Nephron (organoid): ENCODE measurements around the gene DCTN2.

Experiments used
- H3K27ac Mint-ChIP-seq, 3 experiments: 2 replicates each; pipeline ENCODE4 v1.8.0; 2020; ENCODE audit warnings: mixed read lengths in 3 of 3, mild to moderate bottlenecking in 2 of 3, moderate library complexity in 1 of 3
- H3K27me3 Mint-ChIP-seq: 2 replicates; pipeline ENCODE4 v1.8.0; 2021; ENCODE audit warnings: low read depth, mild to moderate bottlenecking, moderate library complexity, mixed read lengths
- H3K36me3 Mint-ChIP-seq: 2 replicates; pipeline ENCODE4 v1.8.0; 2020; ENCODE audit warnings: low read depth, mixed read lengths
- H3K4me1 Mint-ChIP-seq: 2 replicates; pipeline ENCODE4 v1.8.0; 2020; ENCODE audit warnings: mixed read lengths
- H3K4me3 Mint-ChIP-seq, 3 experiments: 2 replicates each; pipeline ENCODE4 v1.8.0; 2020; ENCODE audit warnings: mild to moderate bottlenecking in 3 of 3, mixed read lengths in 3 of 3, moderate library complexity in 2 of 3
- H3K9me3 Mint-ChIP-seq: 2 replicates; pipeline ENCODE4 v1.8.0; 2020; ENCODE audit warnings: mixed read lengths
- TF ChIP-seq, protein P1 (sequence below), 3 experiments: fragments of 200-600 bp; sonication (generic); IDR thresholded peaks; one replicate each; pipeline ENCODE4 v1.5.0; 2021; ENCODE audit warnings: antibody characterized with exemption in 3 of 3; ENCODE audit not compliant: unreplicated experiment in 3 of 3

The DCTN2 gene

DNA sequence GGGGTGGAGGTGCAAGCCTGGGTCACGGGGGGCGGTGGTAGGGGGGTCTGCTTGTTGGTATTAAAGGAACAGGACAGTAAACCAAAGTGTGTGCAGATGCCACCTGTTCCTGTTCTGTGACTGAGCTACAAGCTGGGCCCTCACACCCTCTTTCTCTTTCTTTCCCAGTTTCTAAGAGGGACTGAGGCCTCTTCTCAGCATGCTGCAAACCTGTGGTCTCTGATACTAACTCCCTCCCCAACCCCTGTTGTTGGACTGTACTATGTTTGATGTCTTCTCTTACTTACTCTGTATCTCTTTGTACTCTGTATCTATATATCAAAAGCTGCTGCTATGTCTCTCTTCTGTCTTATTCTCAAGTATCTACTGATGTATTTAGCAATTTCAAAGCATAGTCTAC is 37.1 kb upstream of the DCTN2 start:
- no peaks in the 10 kb centered on the region for H3K9me3 Mint-ChIP-seq
- H3K36me3 Mint-ChIP-seq = no peaks in the 10 kb centered on the region
- no peak overlapping the region for H3K4me3 Mint-ChIP-seq
- TF ChIP-seq, protein P1, sequence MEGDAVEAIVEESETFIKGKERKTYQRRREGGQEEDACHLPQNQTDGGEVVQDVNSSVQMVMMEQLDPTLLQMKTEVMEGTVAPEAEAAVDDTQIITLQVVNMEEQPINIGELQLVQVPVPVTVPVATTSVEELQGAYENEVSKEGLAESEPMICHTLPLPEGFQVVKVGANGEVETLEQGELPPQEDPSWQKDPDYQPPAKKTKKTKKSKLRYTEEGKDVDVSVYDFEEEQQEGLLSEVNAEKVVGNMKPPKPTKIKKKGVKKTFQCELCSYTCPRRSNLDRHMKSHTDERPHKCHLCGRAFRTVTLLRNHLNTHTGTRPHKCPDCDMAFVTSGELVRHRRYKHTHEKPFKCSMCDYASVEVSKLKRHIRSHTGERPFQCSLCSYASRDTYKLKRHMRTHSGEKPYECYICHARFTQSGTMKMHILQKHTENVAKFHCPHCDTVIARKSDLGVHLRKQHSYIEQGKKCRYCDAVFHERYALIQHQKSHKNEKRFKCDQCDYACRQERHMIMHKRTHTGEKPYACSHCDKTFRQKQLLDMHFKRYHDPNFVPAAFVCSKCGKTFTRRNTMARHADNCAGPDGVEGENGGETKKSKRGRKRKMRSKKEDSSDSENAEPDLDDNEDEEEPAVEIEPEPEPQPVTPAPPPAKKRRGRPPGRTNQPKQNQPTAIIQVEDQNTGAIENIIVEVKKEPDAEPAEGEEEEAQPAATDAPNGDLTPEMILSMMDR (IDR thresholded peaks at IDR 0.05; ENCODE audit: unreplicated experiment in 3 of 3) = no peak
- H3K27me3 Mint-ChIP-seq = peaks cover 19% of the 10 kb centered on the region
- H3K4me1 Mint-ChIP-seq = no peaks in the 10 kb centered on the region
- no peak overlapping the region for H3K27ac Mint-ChIP-seq

DNA sequence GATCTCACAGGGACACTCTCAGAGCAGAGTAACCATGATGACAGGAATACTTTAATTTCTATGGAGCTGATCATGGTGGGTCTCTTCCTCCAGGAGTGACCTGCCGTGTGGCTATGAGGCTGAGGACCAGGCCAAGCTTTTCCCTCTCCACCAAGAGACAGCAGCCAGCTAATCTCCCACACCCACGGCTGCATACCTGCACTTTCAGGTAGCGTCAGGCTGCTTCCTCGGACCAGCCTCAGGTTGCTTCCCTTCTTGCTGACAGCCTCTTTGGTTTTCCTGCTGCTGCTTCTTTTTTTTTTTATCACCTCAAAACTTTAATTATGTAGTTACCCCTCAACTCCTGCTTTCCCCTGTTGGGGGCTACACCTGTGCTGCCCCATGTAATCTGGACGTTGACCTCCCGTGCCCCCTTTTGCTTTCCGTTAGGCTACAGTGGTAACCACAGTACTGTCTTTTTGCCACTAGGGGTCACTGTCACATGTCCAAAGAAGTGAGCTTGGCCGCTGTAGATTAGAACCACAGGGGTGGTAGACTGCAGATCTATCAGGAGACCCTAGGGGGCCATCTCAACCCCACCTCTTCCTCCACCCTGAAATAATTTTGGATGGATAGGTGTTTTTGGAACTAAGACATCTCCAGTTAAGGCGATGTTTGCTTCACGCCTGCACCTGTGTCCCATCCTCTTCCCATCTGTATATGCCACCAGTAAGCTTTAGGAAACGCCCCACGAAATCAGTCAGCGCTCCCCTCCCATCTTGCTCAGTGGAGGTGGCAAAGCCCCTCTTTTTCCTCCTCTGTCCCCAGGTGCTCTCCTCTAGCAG is 36.2 kb upstream of the DCTN2 start:
- H3K27ac Mint-ChIP-seq = no peak overlapping the region
- TF ChIP-seq, protein P1 (IDR thresholded peaks at IDR 0.05; ENCODE audit: unreplicated experiment in 3 of 3) = peak; percentile 93 to 98 (median 96)
- H3K36me3 Mint-ChIP-seq = no peaks in the 10 kb centered on the region
- H3K27me3 Mint-ChIP-seq = peaks cover 23% of the 10 kb centered on the region
- H3K4me1 Mint-ChIP-seq = no peaks in the 10 kb centered on the region
- H3K4me3 Mint-ChIP-seq = no peak overlapping the region
- no peaks in the 10 kb centered on the region for H3K9me3 Mint-ChIP-seq

DNA sequence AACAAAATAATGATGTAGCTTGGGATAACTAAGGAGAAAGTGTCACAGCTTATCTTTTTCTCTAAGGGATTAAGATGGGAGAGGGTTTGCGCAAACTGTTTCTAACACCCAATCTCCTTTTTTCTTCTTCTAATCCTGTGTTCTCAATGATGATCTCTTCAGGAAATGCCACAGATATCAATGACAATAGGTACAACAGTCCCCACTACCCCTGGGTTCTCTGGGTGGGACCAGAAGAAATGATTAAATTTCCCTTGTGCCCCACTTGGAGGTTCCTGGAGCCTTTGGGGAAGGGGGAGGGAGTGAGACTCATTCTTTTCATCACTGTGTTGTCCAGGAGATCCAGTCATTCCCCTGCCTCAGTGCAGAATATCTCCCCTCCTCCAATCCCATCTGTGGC is 35.4 kb upstream of the DCTN2 start:
- H3K9me3 Mint-ChIP-seq = no peaks in the 10 kb centered on the region
- H3K36me3 Mint-ChIP-seq = no peaks in the 10 kb centered on the region
- H3K4me1 Mint-ChIP-seq = no peaks in the 10 kb centered on the region
- no peak overlapping the region for H3K27ac Mint-ChIP-seq
- peaks cover 23% of the 10 kb centered on the region for H3K27me3 Mint-ChIP-seq
- H3K4me3 Mint-ChIP-seq = no peak overlapping the region
- TF ChIP-seq, protein P1 (IDR thresholded peaks at IDR 0.05; ENCODE audit: unreplicated experiment in 3 of 3) = no peak

DNA sequence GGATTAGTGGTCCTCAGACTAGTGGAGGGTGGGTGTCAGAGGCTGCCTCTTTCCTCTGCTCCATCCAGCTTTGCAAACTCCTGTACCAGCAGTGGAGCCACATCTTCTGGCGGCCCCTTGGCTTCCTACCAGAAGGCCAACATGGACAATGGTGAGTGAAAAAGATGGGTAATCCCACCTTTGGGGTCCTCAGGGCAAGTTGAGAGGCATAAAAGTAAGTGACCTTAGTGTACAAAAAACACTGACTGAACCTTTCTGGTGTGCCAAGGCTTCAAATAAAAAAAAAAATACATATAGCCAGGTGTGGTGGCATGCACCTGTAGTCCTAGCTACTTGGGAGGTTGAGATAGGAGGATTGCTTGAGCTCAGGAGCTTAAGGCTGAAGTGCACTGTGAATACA is 34.8 kb upstream of the DCTN2 start:
- TF ChIP-seq, protein P1 (IDR thresholded peaks at IDR 0.05; ENCODE audit: unreplicated experiment in 3 of 3) = no peak
- H3K27ac Mint-ChIP-seq = no peak overlapping the region
- no peaks in the 10 kb centered on the region for H3K9me3 Mint-ChIP-seq
- H3K4me3 Mint-ChIP-seq = no peak overlapping the region
- peaks cover 25% of the 10 kb centered on the region for H3K27me3 Mint-ChIP-seq
- no peaks in the 10 kb centered on the region for H3K4me1 Mint-ChIP-seq
- H3K36me3 Mint-ChIP-seq = no peaks in the 10 kb centered on the region

DNA sequence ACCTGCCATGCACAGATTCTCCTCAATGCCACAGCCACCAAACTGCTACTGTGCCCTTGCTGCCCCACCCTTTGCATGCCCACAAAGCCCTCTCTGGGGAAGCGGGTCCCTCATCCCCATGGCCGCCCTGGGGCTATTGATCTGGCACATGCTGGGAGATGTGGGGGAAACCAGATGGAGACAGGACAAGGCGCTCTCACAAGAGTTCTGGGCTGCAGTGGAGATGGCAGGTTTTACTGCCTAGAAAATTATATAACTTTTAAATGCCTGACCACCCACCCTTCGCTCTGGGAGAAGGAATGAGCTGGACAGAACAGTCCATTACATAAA is 33.4 kb upstream of the DCTN2 start:
- TF ChIP-seq, protein P1 (IDR thresholded peaks at IDR 0.05; ENCODE audit: unreplicated experiment in 3 of 3) = no peak
- H3K4me3 Mint-ChIP-seq = no peak overlapping the region
- no peak overlapping the region for H3K27ac Mint-ChIP-seq
- H3K27me3 Mint-ChIP-seq = peaks cover 34% of the 10 kb centered on the region
- H3K9me3 Mint-ChIP-seq = no peaks in the 10 kb centered on the region
- no peaks in the 10 kb centered on the region for H3K36me3 Mint-ChIP-seq
- H3K4me1 Mint-ChIP-seq = no peaks in the 10 kb centered on the region
